CD1c-positive myeloid dendritic cell (primary cell): Measurements from ENCODE around the gene ELAPOR2.
"Not testable (repeated sequence)": the region's sequence is repeated elsewhere in the genome, so short reads cannot be mapped to it uniquely, and the experiment has no call there.

Experiments used
- DNase-seq: peaks from one replicate; pipeline ENCODE4 v3.0.0-alpha.2; 2016; ENCODE audit errors: extremely low spot score

Gene ELAPOR2

GRCh38 chr7:87041586-87041985, 17.9 kb downstream of the ELAPOR2 start:
- not testable (repeated sequence) for DNase-seq

GRCh38 chr7:87039691-87040299, 19.7 kb downstream of the ELAPOR2 start:
- not testable (repeated sequence) for DNase-seq

- no peak for DNase-seq
These were observed 20.3 kb downstream of the ELAPOR2 start for GRCh38 chr7:87038993-87039690.

GRCh38 chr7:87036985-87037384, 22.5 kb downstream of the ELAPOR2 start:
- no peak for DNase-seq

- DNase-seq, result no peak
These were observed 26.7 kb downstream of the ELAPOR2 start for GRCh38 chr7:87032604-87033339.

- no peak for DNase-seq
These were observed 30.4 kb downstream of the ELAPOR2 start for GRCh38 chr7:87029078-87029477.

GRCh38 chr7:87028636-87029035, 30.8 kb downstream of the ELAPOR2 start:
- DNase-seq, result no peak

- no peak for DNase-seq
These were observed 31.6 kb downstream of the ELAPOR2 start for GRCh38 chr7:87027900-87028299.

- DNase-seq, result no peak
These were observed 38.2 kb downstream of the ELAPOR2 start for GRCh38 chr7:87021285-87021684.

- DNase-seq, result no peak
These were observed 42.8 kb downstream of the ELAPOR2 start for GRCh38 chr7:87016606-87017005.

GRCh38 chr7:87013840-87014190, 45.6 kb downstream of the ELAPOR2 start:
- no peak for DNase-seq

GRCh38 chr7:87013136-87013839, 46.2 kb downstream of the ELAPOR2 start:
- DNase-seq, result no peak
